Measurements from ENCODE around the gene FBXO11.
A peak's percentile ranks its signal among the peaks of the same experiment; 100 is the strongest.
"Not testable (repeated sequence)": the region's sequence is repeated elsewhere in the genome, so short reads cannot be mapped to it uniquely, and the experiment has no call there.

FBXO11 gene

GRCh38 chr2:47935071-47935470 is 28.8 kb upstream of the FBXO11 start:
- H3K4me3 ChIP-seq (replicated peaks; ENCODE audit: low read depth, low read length), result no peak overlapping the region
- no peak for TF ChIP-seq CTCF (IDR thresholded peaks at IDR 0.05; ENCODE audit: low read depth, low read length, missing control alignments)
- DNase-seq (ENCODE audit: extremely low read depth, low read depth), result no peak

DNA sequence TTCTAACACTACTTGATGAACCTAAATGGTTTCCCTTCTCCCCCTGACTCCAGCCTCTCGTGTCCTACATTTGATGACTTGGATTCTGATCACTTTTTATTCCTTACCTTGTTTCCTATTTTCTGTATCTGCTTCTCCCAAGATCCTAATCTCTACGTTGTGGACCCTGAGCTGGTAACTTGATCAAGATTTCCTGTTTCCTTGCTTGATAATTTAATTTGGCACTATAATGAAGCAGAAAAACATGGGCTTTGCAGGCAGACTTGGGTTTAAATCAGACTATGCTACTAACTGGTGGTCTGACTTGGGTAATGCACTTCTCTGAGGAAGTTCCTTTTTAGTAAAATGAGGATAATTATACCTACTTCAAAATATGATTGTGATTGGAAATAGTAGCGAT is 11.7 kb upstream of the FBXO11 start:
- no peak overlapping the region for H3K4me3 ChIP-seq (replicated peaks; ENCODE audit: low read depth, low read length)
- no peak for TF ChIP-seq CTCF (IDR thresholded peaks at IDR 0.05; ENCODE audit: low read depth, low read length, missing control alignments)
- DNase-seq (ENCODE audit: extremely low read depth, low read depth), result no peak

- no peak for TF ChIP-seq CTCF (IDR thresholded peaks at IDR 0.05; ENCODE audit: low read depth, low read length, missing control alignments)
- DNase-seq (ENCODE audit: extremely low read depth, low read depth), result no peak
- H3K4me3 ChIP-seq (replicated peaks; ENCODE audit: low read depth, low read length), result no peak overlapping the region
These were observed 11.1 kb upstream of the FBXO11 start for GRCh38 chr2:47917276-47917961.

DNA sequence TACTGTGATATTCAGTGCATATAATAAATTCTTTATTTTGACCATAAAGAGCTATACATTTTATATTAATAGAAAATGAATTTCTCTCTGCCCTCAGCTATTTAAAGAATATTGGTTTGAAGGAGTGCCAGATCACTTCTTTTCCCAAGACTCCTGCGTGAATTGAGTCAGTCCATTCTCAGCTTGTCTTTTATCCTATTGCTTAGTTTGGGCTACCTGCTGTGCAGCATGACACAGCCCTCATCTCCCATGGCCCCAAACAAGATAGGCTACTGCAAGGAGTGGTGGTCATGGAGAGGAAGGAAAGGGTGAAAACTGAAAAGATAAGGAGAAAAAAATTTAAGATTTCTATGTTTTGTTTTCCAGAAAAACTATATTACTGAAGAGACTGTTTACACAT is 10.1 kb upstream of the FBXO11 start:
- no peak for TF ChIP-seq CTCF (IDR thresholded peaks at IDR 0.05; ENCODE audit: low read depth, low read length, missing control alignments)

GRCh38 chr2:47910662-47911061 is 4.4 kb upstream of the FBXO11 start:
- not testable (repeated sequence) for DNase-seq (ENCODE audit: extremely low read depth, low read depth); H3K4me3 ChIP-seq (replicated peaks; ENCODE audit: low read depth, low read length)

More for the DNA sequence above, 10.1 kb upstream of the FBXO11 start:
- no peak overlapping the region for H3K4me3 ChIP-seq (replicated peaks; ENCODE audit: low read depth, low read length)
- no peak for DNase-seq (ENCODE audit: extremely low read depth, low read depth)

- no peak overlapping the region for H3K4me3 ChIP-seq (replicated peaks; ENCODE audit: low read depth, low read length)
- no peak for DNase-seq (ENCODE audit: extremely low read depth, low read depth)
- no peak for TF ChIP-seq CTCF (IDR thresholded peaks at IDR 0.05; ENCODE audit: low read depth, low read length, missing control alignments)
These were observed 2.4 kb upstream of the FBXO11 start for GRCh38 chr2:47908682-47909081.

GRCh38 chr2:47907039-47907781 is 912 bp upstream of the FBXO11 start:
- no peak for DNase-seq (ENCODE audit: extremely low read depth, low read depth)
- TF ChIP-seq CTCF (IDR thresholded peaks at IDR 0.05; ENCODE audit: low read depth, low read length, missing control alignments), result peak; percentile 58

More at GRCh38 chr2:47907039-47907781, 912 bp upstream of the FBXO11 start:
- H3K4me3 ChIP-seq (replicated peaks; ENCODE audit: low read depth, low read length), result peak overlapping the region; percentile 90
